GM19099 (cell line): ENCODE measurements around the gene DISP1.

Experiments
- POLR2A ChIP-seq: IDR thresholded peaks from 3 replicates; pipeline ENCODE4 v1.6.1; 2011; ENCODE audit warnings: low read depth; ENCODE audit not compliant: insufficient read length; ENCODE audit errors: extremely low read depth

Gene DISP1

DNA sequence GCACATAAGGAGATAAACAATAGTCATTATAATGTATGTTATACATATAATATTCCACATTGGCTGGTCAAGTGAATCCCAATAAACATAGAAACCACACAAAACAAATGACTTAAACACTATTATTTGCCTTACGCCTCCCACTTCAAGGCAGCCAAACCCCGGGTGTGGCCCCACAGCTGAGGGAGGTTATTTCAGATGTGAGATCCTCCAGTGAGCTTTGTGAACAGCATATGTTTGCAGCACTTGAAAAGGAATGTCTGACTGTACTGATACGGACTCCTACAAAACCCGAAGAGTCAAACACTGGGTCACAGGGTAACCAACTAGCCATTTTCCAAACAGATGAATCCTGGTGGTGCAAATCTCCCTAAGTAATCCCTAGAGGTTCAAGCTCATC is 27.1 kb upstream of the DISP1 start:
- no peak for TF ChIP-seq POLR2A

DNA sequence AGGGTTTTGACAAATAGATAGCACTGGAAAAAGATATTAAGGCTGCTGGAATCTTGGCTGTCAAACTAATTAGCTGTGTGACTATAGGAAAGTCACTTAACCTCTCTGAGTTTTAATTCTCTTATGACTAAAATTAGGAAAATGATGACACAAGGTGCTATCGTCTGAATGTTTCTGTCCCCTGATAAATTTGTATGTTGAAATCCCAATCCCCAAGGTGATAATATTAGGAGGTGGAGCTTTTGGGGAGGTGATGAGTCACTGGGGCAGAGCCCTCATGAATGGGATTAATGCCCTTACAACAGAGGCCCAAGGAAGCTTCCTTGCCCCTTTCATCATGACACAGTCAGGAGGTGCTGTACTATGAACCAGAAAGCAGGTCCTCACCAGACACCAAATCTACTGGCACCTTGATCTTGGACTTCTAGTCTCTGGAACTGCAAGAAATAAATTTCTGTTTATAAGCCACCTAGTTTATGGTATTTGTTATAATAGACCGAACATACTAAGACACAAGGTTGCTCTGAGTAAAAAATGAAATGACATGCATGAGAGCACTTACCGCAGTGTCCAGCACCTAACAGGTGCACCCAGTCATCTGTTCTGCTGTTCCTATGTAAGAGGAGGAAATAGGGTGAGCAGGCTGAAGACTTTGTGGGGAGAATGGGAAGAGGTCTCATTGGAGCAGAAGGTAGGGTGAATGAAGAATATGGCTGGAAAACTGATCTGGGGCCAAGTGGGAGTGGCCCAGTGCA is 26.3 kb upstream of the DISP1 start:
- no peak for TF ChIP-seq POLR2A

DNA sequence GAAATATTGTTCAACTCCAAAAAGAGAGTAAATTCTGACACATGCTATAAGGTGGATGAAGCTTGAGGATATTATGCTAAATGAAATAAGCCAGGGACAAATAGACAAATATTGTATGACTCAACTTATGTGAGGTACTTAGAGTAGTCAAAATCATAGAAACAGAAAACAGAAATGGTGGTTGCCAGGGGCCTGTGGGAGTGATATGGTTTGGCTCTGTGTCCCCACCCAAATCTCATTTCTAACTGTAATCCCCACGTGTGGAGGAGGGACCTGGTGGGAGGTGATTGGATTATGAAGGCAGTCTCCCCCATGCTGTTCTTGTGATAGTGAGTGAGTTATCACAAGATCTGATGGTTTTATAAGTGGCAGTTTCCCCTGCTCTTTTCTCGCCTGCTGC is 24.7 kb upstream of the DISP1 start:
- no peak for TF ChIP-seq POLR2A

DNA sequence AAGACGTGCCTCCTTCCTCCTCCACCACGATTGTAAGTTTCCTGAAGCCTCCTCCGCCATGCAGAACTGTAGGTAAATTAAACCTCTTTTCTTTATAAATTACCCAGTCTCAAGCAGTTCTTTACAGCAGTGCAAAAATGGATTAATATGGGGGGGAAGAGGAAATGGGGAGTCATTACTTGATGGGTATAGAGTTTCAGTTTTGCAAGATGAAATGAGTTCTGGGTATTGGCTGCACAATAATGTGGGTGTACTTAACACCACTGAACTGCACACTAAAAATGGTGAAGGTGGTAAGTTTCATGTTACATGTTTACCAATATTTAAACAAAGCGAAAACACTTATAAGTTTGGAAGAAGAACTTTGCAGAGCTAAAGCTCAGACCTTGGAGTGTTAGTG is 24.3 kb upstream of the DISP1 start:
- TF ChIP-seq POLR2A: no peak

DNA sequence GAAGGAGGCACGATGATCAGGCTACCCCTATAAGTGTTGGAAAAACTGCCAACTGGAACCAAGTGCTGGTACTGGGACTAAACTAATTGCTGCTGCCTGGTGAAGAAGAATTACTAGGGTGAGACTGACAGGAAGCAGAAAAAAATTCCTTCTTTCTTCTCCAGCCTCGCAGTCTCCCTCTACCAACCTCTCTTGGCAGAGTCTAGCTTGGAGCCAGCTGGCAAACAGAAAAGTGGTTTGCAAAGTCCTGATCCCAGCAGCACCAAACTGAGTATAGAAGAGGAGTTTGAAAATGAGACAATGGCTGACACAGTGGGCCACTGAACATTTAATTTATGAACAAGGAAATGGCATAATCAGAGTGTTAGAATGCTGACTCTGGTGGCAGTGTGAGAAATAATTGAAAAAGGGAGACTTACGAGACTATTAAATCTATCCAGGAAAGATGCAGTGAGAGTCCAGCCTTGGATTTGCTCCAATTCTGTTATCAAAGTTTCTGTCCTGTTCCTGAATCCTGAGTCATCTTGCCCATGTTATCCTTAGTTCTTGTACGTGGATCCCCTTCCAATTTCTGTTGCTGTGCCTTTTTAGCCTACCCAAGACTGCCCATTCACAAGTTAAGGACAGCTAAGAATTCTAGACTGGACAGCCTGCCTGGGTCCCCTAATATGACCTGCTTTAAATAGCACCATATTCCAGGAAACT is 23.7 kb upstream of the DISP1 start:
- no peak for TF ChIP-seq POLR2A

DNA sequence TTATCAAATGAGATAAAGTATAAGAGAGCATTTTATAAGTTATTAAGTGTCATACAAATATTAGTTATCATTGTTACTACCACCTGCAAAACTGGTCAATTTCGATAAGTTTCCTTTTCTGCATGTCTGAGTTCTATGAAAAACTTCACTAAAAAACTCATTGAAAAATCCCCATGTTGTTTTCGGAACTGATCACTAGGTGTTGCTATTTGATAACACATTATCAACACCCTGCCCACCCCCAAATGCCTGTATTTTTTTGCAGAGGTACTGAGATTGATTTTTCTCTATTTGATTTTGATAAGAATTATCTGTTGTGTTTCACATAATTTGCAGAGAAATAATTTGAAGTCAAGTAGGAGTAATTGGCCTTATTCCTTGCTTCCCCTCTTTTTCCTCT is 22.1 kb upstream of the DISP1 start:
- TF ChIP-seq POLR2A: no peak

DNA sequence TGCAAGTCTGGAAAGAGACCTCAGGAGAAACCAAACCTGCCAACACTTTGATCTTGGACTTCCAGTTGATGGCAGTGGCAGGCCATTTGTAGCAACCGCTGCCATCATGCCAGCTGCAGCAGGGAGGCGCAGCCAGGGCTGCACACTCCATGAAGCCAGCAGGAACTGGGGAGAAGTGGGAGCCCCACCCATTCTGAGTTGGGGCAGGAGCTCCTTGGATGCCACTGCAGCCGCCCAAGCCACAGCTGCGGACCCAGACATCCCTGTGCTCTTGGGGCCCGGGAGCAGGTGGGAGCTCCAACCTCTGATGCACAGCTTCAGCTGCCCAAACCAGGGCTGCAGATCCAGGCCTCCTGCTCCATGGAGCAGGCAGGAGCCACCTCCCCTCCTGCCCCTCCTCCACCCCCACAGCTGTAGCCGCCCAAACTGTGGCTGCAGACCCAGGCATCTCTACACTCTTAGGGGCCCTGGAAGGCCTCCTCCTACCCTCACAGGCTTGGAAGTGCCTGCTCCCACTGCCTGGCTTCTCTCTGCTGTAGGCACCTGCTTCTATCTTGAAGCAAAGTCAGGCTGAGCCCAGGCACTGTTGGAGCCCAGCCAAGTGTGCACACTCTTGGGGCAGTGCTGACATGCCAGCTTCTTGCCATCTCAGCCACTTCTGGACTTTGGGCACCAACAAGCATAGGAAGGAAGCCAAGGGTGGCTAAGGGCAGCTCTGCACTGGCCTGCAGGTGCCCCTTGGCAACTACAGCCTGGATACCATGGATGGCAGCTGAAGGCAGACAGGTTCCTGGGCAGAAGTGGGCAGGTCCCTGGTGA is 20.0 kb upstream of the DISP1 start:
- TF ChIP-seq POLR2A: no peak

DNA sequence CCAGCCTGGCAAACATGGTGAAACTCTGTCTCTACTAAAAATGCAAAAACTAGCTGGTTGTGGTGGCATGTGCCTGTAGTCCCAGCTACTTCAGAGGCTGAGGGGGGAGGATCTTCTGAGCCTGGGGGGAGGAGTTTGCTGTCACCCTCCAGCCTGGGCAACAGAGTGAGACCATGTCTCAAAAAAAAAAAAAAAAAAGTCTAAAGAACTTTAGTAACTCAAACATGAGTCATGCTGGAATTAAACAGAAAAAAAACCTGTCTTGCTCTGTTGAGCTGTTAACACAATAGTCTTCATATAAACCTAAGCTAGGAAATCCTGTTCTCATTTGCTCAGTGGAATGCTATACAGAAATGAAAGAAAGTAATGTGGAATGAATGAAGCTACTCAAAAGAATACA is 16.7 kb upstream of the DISP1 start:
- no peak for TF ChIP-seq POLR2A

DNA sequence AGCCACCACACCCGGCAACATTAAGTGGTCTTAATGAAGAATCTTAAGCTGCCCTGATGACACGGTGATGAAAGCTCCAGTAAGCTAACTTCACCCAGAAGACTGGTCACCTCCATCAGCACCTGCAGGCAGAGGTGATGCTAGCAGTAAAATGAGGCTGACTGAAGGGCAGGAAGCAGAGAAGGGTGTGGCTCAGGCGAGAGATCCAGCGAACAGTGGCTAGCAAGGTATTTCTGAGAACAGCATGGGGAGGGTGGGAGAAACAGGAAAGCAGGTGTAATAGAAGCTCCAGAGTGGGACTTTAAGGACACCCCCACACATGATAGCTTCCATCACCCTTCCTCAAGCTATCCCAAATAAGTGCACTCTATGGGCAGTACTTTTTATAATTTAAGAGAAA is 15.9 kb upstream of the DISP1 start:
- TF ChIP-seq POLR2A: no peak

DNA sequence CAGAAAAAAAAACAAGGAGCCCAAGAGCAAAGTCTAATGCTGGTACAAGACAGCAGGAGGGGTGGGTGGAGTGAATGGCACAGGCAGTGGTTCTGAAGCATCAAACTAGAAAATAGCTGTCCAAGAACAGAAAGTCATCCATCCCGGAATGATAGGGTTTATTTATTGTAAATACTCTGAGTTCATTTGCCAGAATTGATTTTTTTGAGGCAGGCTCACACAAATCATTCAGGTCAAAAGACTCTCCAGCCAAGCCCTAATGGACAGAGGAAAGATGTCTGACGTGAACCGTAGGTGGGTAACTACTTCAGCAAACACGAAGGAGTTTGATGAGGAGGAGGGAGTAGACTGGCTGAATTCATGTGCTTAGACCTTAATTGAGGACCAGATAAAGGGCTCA is 13.8 kb upstream of the DISP1 start:
- TF ChIP-seq POLR2A: no peak

DNA sequence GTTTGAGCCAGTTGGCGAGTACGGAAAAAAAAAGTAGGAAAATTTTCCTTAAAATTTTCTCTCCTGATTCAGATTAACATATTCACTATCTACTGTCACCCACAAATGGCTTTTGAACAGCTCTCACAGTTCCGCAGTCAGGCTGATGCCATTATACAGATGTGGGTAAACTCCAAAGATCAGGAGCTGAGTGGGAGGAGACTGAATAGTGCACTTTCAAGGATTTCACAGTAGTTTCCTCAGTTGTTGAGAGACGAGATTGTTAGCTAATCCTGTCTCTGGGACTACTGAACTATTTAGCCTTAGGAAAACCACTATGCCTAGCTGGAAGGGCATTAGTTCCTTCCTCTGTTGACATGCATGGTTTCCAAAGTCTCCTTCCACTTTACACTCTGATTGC is 3.2 kb upstream of the DISP1 start:
- no peak for TF ChIP-seq POLR2A

DNA sequence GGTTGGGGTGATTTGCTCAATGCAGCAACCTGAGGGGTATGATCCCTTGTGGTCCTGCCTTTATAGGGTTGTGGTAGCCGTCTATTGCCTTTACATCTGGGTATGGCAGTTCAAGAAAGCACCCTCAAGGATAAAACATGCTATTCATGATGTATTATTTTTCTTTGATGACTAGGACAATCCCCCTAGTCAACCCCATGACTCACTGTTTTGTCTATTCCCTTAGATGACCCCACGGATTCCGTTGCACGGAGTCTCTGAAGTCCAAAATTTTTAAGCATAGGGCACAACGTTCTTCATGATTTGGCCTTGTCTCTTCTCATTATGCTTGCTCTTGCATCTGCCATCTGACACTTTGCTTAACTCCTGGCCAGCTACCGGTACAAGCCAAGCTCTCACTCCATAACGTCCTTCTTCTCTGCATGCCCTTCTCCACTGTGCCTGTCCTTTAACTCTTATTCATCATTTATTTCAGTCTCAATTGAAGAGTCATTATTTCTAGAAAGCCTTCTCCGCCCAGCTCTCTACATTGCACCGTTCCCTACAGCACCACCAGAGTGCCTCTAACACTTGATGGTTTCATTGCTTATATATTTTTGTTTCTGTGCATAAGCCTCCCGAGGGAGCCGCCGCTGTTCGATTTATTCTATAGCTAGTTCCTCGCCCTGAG is 838 bp upstream of the DISP1 start:
- no peak for TF ChIP-seq POLR2A

DNA sequence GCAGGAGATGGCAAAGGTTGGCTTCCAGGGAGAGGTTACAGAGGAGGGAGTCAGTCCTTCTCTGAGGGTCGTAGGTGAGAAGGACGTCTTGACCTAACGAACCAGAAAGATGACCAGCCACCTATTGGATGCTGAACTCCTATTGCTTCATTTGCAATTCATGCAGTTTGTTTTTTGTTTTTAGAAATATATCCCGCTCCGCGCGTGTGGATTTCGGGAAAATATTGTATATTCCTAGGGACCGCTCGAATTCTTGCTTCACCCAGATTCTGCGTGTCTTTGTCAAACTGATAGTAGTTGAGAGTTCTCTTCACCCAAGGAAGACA is 564 bp downstream of the DISP1 start:
- TF ChIP-seq POLR2A: no peak

DNA sequence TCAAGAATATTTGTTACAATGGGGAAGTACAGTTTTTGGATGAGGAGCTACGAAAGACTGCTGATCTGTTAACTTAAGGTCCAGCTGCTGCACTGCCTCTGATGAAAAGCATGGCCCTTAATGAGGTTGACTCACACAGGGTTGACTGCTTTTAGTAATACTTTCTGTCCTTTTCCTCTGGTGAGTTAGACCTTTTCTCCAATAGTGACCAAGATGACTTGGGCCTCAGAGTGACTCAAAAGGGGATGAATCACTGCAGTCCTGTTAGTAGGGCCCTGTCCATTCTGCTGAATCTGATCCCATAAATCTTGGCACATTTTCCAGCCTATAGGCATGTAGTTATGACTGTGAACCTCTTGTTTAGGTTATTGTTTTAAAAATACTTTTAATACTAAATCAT is 2.7 kb downstream of the DISP1 start:
- TF ChIP-seq POLR2A: no peak

DNA sequence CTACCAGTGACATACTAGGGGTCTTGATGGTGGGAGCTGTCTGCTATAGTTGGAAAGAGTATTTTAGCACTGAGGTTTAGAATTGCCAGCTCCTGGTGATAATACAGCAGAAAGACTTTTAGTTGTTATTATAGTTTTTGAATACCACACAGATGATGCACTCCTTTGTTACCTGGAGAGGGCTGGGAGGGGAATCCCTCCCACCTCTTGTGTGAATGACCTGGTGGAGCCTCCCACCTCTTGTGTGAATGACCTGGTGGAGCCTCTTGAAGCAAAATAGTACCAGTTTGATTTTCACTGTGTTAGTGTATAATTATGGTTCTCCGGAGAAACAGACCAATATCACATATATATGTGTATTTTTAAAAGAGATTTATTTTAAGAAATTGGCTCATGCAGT is 3.3 kb downstream of the DISP1 start:
- TF ChIP-seq POLR2A: no peak
